ENCODE data around the gene ABCA13.

DNA sequence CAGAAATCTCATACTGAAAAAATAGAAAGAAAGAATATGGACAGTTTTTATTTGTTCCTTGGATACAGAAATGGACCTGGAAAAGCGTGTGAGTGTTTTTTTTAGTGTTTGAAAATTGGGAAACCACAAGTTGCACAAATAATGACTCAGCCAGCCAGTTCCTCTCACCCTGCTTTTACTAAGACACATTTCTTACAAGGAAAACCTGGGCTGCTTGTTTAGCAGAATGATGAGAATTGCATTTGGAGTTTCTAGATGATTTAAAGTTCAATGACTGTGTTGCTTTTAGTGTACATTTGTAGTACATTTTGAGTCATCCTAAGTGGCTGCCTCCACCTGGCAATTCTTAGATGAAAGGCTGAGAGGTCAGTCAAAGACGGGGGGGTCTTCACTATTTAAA, 218.7 kb downstream of the ABCA13 start:
- TF ChIP-seq, protein P1, sequence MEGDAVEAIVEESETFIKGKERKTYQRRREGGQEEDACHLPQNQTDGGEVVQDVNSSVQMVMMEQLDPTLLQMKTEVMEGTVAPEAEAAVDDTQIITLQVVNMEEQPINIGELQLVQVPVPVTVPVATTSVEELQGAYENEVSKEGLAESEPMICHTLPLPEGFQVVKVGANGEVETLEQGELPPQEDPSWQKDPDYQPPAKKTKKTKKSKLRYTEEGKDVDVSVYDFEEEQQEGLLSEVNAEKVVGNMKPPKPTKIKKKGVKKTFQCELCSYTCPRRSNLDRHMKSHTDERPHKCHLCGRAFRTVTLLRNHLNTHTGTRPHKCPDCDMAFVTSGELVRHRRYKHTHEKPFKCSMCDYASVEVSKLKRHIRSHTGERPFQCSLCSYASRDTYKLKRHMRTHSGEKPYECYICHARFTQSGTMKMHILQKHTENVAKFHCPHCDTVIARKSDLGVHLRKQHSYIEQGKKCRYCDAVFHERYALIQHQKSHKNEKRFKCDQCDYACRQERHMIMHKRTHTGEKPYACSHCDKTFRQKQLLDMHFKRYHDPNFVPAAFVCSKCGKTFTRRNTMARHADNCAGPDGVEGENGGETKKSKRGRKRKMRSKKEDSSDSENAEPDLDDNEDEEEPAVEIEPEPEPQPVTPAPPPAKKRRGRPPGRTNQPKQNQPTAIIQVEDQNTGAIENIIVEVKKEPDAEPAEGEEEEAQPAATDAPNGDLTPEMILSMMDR (IDR thresholded peaks at IDR 0.05; ENCODE audit: low read depth, low read length, poor library complexity, severe bottlenecking): no peak
- no peak for TF ChIP-seq EZH2phosphoT487 (IDR thresholded peaks at IDR 0.05; ENCODE audit: borderline replicate concordance, low read length)

All from DOHH2 (cell line).